Measurements from ENCODE around the gene CARS1.

CARS1 gene

DNA sequence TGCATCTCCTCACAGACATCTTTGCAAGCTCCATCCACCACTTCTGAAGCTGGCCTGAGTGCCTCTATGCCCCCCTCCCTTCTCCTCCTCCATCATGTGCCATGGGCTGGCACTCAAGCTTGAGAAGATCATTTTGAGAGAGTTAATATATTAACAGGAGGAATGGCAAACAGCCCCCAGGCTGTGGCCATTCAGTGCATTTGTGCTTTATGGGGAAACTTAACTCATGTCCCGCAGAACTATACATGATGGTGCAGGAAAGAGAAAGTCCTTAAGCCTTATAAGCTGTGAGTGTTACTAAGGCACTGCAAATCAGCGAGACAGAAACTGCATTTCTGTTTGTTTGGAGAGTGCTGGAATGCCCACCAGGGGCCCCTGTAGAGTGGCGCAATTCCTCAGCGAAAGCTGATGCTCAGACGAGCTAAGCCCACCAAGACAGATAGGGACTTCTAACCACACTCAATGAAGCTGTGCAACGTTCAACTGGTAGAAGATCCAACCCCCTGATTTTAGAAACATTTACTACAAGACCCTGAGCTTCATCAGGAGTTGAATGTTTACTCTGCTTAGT lies 101.2 kb downstream of the CARS1 start:
- no peak for DNase-seq (ENCODE audit: low spot score)

DNA sequence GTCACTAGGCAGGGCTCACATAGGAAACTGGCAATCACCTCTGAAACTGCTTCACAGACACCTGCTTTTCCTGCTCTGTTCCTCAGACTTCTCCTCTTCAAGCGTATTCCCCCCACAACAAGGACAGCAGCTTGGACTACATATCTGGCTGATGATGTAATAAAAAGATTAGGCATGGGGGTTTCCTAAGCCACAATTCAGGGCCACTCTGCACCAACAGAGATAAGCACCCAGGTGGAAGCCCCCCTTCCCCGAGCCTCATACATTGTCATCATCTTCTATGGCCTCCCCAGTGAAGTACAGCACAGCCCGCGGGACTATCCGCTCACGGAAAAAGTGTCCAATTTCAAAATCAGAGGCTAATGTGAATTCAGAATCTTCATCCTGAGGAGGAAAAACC lies 103.0 kb downstream of the CARS1 start:
- no peak for DNase-seq (ENCODE audit: low spot score)

DNA sequence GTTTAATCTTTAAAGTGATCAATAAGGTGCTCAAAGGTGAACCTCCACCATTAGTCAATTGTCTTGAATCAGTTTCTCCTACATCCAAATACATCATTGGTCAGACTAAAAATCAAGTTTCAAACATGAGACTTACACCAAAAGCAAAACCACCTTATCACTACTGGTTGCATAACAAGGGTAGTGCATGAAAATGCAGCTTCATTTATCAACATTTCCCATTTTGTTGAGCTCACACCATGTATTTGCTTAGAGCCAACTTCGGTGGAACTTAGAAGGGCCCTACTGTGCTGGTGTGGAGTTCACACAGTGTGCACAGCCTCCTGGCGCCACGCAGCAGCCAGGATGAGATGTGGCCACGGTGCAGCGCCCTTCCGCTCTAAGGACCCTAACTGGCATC lies 104.9 kb downstream of the CARS1 start:
- no peak for DNase-seq (ENCODE audit: low spot score)

DNA sequence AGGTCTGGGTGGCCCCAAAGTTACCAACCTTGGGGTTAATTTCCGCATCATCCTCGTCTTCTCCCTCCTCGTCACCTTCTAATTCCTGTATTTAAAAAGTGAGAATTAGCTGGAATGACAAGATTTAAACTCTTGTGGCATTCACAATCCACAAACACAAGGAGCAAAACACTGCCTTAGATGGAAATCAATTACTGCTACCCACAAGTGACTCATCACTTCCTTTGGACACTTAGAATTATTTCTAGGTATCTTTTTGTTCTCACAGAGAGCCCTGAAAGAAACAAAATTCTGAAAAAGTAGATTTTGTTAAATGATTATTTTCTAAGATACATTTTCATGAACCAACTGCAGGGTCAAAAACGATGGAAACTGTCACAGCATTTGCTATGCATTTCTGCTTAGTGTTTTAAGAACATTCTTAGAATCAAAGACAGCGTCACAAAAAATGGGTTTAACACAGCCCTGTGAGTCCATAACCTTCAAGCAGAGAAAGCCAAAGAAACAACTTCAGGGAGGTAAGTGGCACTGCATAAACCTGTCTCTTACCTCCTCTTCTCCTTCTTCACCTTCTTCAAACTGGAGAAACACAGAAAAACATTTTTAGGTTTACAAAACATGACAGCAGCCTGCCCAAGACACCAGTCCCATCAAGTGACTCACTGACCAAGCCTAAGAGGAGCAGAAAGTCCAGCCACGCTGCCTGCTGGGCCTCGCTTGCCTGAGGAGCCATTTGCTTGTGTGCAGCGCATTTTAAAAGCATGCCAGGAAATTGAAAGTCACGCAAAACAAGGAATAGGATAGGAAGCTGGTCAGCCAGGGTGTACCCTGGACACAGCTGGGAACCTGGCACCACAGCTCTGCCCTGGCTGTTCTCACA lies 105.8 kb downstream of the CARS1 start:
- no peak for DNase-seq (ENCODE audit: low spot score)

Measured in globus pallidus (tissue), 1 donor.